ENCODE measurements around the gene MSH6.

The MSH6 gene

DNA sequence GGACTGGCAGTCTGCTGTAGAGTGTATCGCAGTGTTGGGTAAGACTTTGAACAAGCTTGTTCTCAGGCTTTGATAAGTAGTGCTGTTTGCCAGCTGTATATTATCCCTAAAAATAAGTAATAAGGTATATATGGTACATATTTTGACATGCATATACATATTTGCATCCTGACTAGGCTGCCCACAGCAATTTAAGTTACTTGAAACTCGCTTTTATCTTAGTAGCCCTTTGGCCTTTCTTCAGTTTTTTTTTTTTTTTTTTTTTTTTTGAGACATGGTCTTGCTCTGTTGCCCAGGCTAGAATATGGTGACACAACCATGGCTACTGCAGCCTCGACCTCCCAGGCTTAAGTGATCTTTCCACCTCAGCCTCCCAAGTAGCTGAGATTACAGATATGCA, 18.2 kb downstream of the MSH6 start:
- H3K9me3 Mint-ChIP-seq: peaks cover 8% of the 10 kb centered on the region
- peaks cover 100% of the 10 kb centered on the region for H3K36me3 Mint-ChIP-seq (ENCODE audit: low read depth)
- DNase-seq: no peak
- peaks cover 5% of the 10 kb centered on the region for H3K4me1 Mint-ChIP-seq (ENCODE audit: low read depth)
- H3K27ac Mint-ChIP-seq: no peak overlapping the region
- H3K27me3 Mint-ChIP-seq: no peaks in the 10 kb centered on the region
- no peak overlapping the region for H3K4me3 Mint-ChIP-seq

DNA sequence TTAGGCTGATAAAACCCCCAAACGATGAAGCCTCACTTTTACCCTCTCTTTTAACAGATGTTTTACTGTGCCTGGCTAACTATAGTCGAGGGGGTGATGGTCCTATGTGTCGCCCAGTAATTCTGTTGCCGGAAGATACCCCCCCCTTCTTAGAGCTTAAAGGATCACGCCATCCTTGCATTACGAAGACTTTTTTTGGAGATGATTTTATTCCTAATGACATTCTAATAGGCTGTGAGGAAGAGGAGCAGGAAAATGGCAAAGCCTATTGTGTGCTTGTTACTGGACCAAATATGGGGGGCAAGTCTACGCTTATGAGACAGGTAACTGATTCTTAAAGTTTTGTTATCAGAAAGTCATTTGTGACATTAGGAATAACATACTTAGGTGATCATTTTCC, 20.4 kb downstream of the MSH6 start:
- Mint-ChIP-seq H3K36me3 (ENCODE audit: low read depth) (peaks cover 100% of the 10 kb centered on the region), H3K27me3 (no peaks in the 10 kb centered on the region), H3K27ac (peak overlapping the region; percentile 13), H3K9me3 (peaks cover 8% of the 10 kb centered on the region), H3K4me3 (no peak overlapping the region), H3K4me1 (ENCODE audit: low read depth) (peaks cover 11% of the 10 kb centered on the region)
- no peak for DNase-seq

DNA sequence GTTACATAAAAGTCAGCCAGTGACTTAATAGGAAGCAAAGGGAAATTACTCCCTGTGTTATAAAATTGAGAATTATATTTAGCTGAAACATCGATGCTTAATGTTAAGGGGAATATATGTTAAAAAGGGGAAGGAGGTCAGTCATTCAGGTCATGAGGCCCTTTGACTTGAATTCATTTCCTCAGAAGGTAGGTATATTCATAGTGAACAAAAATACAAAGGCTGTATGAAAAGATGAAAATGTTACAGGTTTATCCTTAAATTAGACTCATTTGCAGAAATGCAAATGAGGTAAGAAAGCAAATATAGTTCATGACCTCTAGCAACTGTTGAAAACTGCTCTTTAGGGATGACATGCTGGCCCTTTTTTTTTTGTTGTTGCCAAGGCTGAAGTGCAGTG, 20.8 kb downstream of the MSH6 start:
- H3K9me3 Mint-ChIP-seq: peaks cover 8% of the 10 kb centered on the region
- H3K27ac Mint-ChIP-seq: peak overlapping the region; percentile 68
- peaks cover 13% of the 10 kb centered on the region for H3K4me1 Mint-ChIP-seq (ENCODE audit: low read depth)
- H3K4me3 Mint-ChIP-seq: no peak overlapping the region
- peaks cover 100% of the 10 kb centered on the region for H3K36me3 Mint-ChIP-seq (ENCODE audit: low read depth)
- DNase-seq: no peak
- H3K27me3 Mint-ChIP-seq: no peaks in the 10 kb centered on the region

DNA sequence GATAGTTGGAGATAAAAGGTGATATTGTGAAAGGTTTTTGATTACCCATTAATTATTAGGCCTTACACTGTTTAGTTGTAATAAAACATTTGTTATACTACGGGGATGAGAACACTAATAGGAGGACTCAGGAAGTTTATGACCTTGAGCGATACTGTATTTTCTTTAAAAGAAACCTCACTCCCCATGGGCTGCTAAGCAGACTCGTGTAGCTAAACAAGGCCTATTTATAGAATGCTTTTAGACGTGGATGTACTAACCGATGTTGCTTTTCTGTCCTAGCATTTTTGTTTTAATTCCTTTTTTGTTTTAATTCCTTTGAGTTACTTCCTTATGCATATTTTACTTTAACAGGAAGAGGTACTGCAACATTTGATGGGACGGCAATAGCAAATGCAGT, 22.9 kb downstream of the MSH6 start:
- Mint-ChIP-seq H3K36me3 (ENCODE audit: low read depth) (peaks cover 100% of the 10 kb centered on the region), H3K9me3 (peaks cover 8% of the 10 kb centered on the region), H3K27me3 (no peaks in the 10 kb centered on the region), H3K4me3 (no peak overlapping the region), H3K27ac (peak overlapping the region; percentile 55), H3K4me1 (ENCODE audit: low read depth) (peaks cover 14% of the 10 kb centered on the region)
- no peak for DNase-seq

DNA sequence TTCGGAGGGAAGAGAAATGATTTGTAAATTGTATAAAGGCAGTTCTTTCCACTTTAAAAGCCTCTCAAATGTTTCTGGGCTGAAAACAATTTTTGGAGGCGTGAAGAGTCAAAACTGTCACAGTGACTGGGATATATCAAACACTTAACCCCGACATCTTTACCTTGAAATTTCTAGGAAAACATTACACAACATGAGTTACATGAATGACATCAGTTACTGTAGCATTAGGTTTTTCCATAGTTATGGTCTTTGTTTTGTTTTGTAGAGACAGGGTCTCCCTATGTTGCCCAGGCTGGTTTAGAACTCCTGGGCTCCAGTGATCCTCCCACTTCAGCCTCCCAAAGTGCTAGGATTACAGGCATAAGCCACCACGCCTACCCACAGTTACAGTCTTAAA, 25.7 kb downstream of the MSH6 start:
- Mint-ChIP-seq H3K36me3 (ENCODE audit: low read depth) (peaks cover 99% of the 10 kb centered on the region), H3K9me3 (peaks cover under 1% of the 10 kb centered on the region), H3K4me3 (no peak overlapping the region), H3K4me1 (ENCODE audit: low read depth) (peaks cover 21% of the 10 kb centered on the region), H3K27ac (peak overlapping the region; percentile 78), H3K27me3 (no peaks in the 10 kb centered on the region)
- DNase-seq: no peak

DNA sequence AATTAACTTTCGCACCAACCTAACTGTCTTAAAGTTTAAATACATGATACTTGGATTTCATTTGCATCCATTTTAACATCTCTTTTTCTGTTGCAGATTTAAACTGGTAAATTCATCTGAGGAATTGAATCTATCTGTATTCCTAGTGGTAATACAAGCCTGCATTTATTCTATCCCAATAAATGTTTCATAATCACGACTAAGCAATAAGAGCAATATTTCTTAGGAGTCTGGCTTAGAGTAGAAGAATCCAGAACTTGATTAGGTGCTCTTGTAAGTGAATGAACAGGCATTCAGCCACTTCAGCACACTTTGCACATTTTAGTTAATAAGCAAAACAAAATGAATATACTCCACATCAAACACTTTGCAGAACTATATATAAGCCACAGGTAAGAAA, 27.0 kb downstream of the MSH6 start:
- no peaks in the 10 kb centered on the region for H3K9me3 Mint-ChIP-seq
- H3K4me3 Mint-ChIP-seq: no peak overlapping the region
- no peaks in the 10 kb centered on the region for H3K27me3 Mint-ChIP-seq
- peaks cover 23% of the 10 kb centered on the region for H3K4me1 Mint-ChIP-seq (ENCODE audit: low read depth)
- H3K36me3 Mint-ChIP-seq (ENCODE audit: low read depth): peaks cover 99% of the 10 kb centered on the region
- peak overlapping the region; percentile 78 for H3K27ac Mint-ChIP-seq
- DNase-seq: no peak

DNA sequence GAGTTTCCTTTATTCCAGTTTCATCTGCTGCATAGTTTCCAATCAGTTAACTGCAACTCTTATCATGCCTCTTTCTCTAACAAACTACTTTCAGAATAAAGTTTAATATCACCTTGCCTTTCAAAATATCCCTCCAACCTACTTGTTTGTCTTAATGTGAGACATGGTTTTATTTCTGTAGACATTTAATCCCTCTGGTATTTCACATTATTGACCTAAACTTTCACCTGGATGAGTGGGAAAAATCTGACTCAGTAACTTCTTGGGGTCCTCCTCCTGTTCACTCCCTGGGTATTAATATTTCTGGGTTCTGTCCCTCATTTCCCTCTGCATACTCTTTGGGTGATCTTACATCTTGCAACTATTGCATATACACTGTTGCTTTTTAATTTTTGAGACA, 27.9 kb downstream of the MSH6 start:
- H3K36me3 Mint-ChIP-seq (ENCODE audit: low read depth): peaks cover 99% of the 10 kb centered on the region
- H3K4me1 Mint-ChIP-seq (ENCODE audit: low read depth): peaks cover 23% of the 10 kb centered on the region
- peak overlapping the region; percentile 78 for H3K27ac Mint-ChIP-seq
- H3K4me3 Mint-ChIP-seq: no peak overlapping the region
- no peaks in the 10 kb centered on the region for H3K27me3 Mint-ChIP-seq
- DNase-seq: no peak
- no peaks in the 10 kb centered on the region for H3K9me3 Mint-ChIP-seq

DNA sequence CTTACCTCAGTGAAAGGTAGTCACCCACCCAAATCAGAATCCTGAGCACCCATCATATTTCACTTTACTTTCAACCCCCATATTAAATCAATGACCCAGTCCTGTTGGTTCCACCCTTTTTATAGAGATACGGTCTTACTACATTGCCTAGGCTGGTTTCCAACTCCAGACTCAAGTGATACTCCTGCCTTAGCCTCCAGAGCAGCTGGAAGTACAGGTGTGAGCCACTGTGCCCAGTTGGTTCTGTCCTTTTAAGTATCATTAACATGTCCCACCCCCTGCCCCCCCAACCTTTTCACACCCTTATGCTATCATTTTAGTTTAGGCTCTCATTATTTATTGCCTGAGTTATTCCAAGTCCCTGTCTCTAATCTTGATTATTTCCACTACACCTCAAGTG, 28.7 kb downstream of the MSH6 start:
- no peaks in the 10 kb centered on the region for H3K9me3 Mint-ChIP-seq
- no peak overlapping the region for H3K4me3 Mint-ChIP-seq
- H3K36me3 Mint-ChIP-seq (ENCODE audit: low read depth): peaks cover 99% of the 10 kb centered on the region
- peak overlapping the region; percentile 78 for H3K27ac Mint-ChIP-seq
- H3K4me1 Mint-ChIP-seq (ENCODE audit: low read depth): peaks cover 23% of the 10 kb centered on the region
- DNase-seq: no peak
- H3K27me3 Mint-ChIP-seq: no peaks in the 10 kb centered on the region

DNA sequence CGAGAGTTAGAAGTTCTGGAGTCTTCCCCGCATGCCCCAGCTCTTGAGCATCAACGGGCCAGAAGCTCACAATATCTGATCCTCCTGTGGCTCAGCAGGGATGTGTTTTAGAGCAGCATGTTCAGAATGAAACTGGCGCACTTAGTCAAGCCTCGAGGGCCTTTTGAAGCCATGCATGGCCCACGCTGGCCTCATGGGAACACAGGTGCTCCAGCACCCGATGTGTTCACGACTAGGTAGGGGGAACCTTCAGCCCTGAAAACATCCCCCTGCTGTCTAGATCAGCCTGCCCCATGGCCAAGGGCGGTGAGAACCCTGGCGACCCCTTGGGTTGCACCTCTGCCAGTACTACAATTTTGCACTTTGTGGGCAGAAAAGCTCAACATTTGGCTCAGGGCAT, 32.8 kb downstream of the MSH6 start:
- Mint-ChIP-seq H3K4me1 (ENCODE audit: low read depth) (peaks cover 10% of the 10 kb centered on the region), H3K9me3 (no peaks in the 10 kb centered on the region), H3K36me3 (ENCODE audit: low read depth) (peaks cover 99% of the 10 kb centered on the region), H3K27me3 (no peaks in the 10 kb centered on the region), H3K4me3 (no peak overlapping the region), H3K27ac (peak overlapping the region; percentile 26)
- DNase-seq: no peak

DNA sequence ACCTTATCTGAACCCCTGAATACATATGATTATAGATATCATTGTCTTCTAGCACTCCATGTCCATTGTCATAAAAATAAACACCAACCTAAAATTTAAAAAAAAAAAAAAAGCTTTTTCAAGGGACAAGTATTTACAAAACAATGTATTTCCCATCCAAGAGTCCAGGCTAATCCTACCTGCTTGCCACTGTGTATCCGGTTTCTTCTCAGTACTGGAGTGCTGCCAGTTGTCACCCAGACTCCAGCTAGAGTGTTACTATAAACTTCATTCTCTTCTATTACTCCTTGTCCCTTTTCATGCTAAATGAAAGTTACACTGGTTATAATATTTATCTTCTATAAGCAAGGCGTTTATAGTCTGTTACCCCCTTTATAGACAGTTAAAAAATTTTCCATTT, 35.8 kb downstream of the MSH6 start:
- Mint-ChIP-seq H3K4me3 (no peak overlapping the region), H3K27ac (no peak overlapping the region), H3K4me1 (ENCODE audit: low read depth) (peaks cover under 1% of the 10 kb centered on the region), H3K27me3 (no peaks in the 10 kb centered on the region), H3K9me3 (no peaks in the 10 kb centered on the region), H3K36me3 (ENCODE audit: low read depth) (peaks cover 92% of the 10 kb centered on the region)
- no peak for DNase-seq

DNA sequence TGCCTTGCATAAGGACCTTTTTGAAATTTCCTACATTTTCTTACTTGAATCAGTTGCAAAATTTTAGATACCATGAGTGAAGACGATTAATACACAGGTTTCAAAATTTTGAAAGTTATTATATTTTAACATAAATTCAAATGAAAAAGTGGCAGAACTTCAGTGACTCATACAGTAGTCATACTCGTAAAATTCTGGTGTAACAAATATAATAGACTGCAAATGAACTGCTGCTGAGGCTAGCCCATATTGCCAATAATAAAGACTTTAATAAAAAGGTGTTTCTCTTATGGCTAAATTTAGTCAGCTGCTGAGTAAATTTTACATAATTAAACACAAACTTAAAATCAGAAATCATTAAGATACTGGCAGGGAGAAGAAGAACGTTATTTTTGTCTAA, 36.9 kb downstream of the MSH6 start:
- Mint-ChIP-seq H3K27ac (no peak overlapping the region), H3K4me3 (no peak overlapping the region), H3K4me1 (ENCODE audit: low read depth) (no peaks in the 10 kb centered on the region), H3K36me3 (ENCODE audit: low read depth) (peaks cover 90% of the 10 kb centered on the region), H3K9me3 (no peaks in the 10 kb centered on the region), H3K27me3 (no peaks in the 10 kb centered on the region)
- no peak for DNase-seq

DNA sequence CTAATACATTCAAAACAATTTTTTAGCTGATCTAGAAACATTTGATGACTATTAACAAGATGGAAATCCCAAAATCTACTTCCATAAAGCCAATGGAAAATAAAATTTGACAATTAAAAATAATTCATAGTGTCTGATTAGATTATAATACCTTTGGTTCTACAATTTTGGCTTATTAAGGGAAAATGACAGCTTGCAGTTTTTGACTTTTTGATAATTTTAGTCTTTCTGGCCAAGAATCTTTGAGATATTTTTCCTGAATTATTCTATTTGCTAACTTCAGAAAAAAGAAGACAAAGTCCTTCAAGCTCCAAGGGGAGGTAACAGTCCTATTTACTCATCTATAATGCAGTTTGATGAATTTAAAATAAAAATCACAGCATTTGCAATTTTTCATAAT, 39.6 kb downstream of the MSH6 start:
- Mint-ChIP-seq H3K27me3 (no peaks in the 10 kb centered on the region), H3K27ac (no peak overlapping the region), H3K9me3 (no peaks in the 10 kb centered on the region), H3K4me1 (ENCODE audit: low read depth) (no peaks in the 10 kb centered on the region), H3K36me3 (ENCODE audit: low read depth) (peaks cover 79% of the 10 kb centered on the region), H3K4me3 (no peak overlapping the region)
- DNase-seq: no peak

DNA sequence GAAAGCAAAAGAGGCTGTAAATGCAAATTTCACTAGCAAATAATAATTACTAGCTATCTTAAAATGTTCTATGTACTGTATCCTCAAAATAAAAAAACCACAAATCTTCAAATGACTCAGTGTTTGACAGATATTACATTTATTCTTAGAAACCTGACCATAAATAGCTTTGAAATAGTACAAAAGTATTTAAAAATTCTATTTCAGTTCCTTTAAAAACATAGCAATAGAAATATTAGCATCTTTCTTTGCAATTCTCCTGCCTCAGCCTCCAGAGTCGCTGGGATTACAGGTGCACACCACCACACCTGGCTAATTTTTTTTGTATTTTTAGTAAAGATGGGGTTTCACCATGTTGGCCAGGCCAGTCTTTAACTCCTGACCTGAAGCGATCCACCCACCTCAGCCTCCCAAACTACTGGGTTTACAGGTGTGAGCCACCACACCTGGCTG, 50.6 kb downstream of the MSH6 start:
- Mint-ChIP-seq H3K27me3 (no peaks in the 10 kb centered on the region), H3K4me3 (no peak overlapping the region), H3K36me3 (ENCODE audit: low read depth) (peaks cover 86% of the 10 kb centered on the region), H3K27ac (no peak overlapping the region), H3K9me3 (no peaks in the 10 kb centered on the region), H3K4me1 (ENCODE audit: low read depth) (peaks cover 5% of the 10 kb centered on the region)
- no peak for DNase-seq

DNA sequence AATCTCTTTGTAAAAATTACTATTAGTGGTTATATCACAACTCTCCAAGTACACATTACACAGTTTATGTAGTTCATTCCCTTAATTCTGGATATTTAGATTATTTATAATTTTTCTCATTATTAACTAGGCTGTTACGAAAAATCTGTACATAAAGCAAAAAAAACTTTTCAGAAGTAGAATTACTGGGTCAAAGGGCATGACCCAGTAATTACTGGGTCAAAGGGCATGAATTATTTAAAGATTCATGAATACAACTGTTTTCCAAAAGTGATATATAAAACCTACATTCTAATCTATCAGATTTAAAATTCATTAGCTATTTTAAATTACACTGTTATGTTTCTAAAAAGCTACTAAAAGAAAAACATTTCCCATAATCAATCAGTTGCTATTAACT, 55.3 kb downstream of the MSH6 start:
- H3K4me3 Mint-ChIP-seq: no peak overlapping the region
- H3K36me3 Mint-ChIP-seq (ENCODE audit: low read depth): peaks cover 69% of the 10 kb centered on the region
- no peak overlapping the region for H3K27ac Mint-ChIP-seq
- DNase-seq: no peak
- H3K9me3 Mint-ChIP-seq: no peaks in the 10 kb centered on the region
- peaks cover 20% of the 10 kb centered on the region for H3K4me1 Mint-ChIP-seq (ENCODE audit: low read depth)
- H3K27me3 Mint-ChIP-seq: no peaks in the 10 kb centered on the region

DNA sequence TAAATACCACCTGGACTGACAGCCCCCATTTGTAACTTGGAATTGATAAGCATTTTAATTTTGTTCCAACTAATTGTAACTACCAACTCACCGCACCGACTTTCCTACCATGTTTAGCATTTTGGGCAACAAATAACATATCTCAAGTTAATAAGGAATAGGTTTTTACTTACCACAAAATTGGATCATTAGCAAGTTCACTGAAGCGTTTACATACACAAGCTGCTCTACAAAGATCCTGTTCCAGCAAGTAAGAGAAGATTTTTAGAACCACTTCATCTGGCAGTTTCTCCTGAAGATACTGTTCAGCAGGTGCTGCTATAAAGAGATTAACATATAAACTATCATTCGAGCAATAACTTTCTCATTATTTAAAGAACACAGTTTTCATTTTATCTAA, 55.7 kb downstream of the MSH6 start:
- peaks cover 23% of the 10 kb centered on the region for H3K4me1 Mint-ChIP-seq (ENCODE audit: low read depth)
- no peak overlapping the region for H3K4me3 Mint-ChIP-seq
- no peaks in the 10 kb centered on the region for H3K9me3 Mint-ChIP-seq
- H3K27me3 Mint-ChIP-seq: no peaks in the 10 kb centered on the region
- H3K27ac Mint-ChIP-seq: peak overlapping the region; percentile 44
- peaks cover 69% of the 10 kb centered on the region for H3K36me3 Mint-ChIP-seq (ENCODE audit: low read depth)
- no peak for DNase-seq

DNA sequence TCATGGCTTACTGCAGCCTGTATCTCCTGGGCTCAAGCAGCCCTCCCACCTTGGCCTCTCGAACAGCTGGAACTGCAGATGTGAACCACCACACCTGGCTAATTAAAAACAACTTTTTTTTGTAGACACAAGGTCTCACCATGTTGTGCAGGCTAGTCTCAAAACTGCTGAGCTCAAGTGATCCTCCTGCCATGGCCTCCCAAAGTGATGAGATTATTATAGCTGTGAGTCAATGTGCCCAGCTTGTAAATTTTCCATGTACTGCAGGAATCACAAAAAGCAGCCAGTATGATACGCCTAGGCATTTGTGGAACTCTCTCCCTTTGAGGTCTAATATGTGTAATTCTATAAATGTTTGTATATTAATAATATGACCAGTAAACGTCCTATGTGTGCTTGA, 59.9 kb downstream of the MSH6 start:
- Mint-ChIP-seq H3K4me3 (no peak overlapping the region), H3K4me1 (ENCODE audit: low read depth) (peaks cover 40% of the 10 kb centered on the region), H3K27me3 (no peaks in the 10 kb centered on the region), H3K27ac (peak overlapping the region; percentile 77), H3K9me3 (no peaks in the 10 kb centered on the region), H3K36me3 (ENCODE audit: low read depth) (peaks cover 32% of the 10 kb centered on the region)
- DNase-seq: no peak
